HG02759 (cell line): ENCODE measurements around the gene YAP1.

Experiments used
- ATAC-seq: cut with Tn5 transposase; IDR thresholded peaks from one replicate; pipeline ENCODE4 v1.9.1; 2021; ENCODE audit warnings: mild to moderate bottlenecking, moderate library complexity; ENCODE audit not compliant: unreplicated experiment

The YAP1 gene

GRCh38 chr11:102116453-102117205, 6.4 kb downstream of the YAP1 start:
- ATAC-seq: no peak

GRCh38 chr11:102117472-102118113, 7.3 kb downstream of the YAP1 start:
- ATAC-seq: no peak

GRCh38 chr11:102118937-102119336, 8.7 kb downstream of the YAP1 start:
- no peak for ATAC-seq

GRCh38 chr11:102119997-102120396, 9.8 kb downstream of the YAP1 start:
- no peak for ATAC-seq

- ATAC-seq: no peak
These were observed 10.3 kb downstream of the YAP1 start for GRCh38 chr11:102120437-102120973.

- ATAC-seq: no peak
These were observed 11.1 kb downstream of the YAP1 start for GRCh38 chr11:102121329-102121728.

GRCh38 chr11:102134597-102134996, 24.4 kb downstream of the YAP1 start:
- ATAC-seq: no peak

- no peak for ATAC-seq
These were observed 25.0 kb downstream of the YAP1 start for GRCh38 chr11:102135256-102135655.

- no peak for ATAC-seq
These were observed 28.0 kb downstream of the YAP1 start for GRCh38 chr11:102138223-102138622.

GRCh38 chr11:102138670-102139069, 28.4 kb downstream of the YAP1 start:
- no peak for ATAC-seq

- ATAC-seq: no peak
These were observed 28.8 kb downstream of the YAP1 start for GRCh38 chr11:102139081-102139498.

- ATAC-seq: no peak
These were observed 32.1 kb downstream of the YAP1 start for GRCh38 chr11:102142333-102142732.

- ATAC-seq: no peak
These were observed 33.6 kb downstream of the YAP1 start for GRCh38 chr11:102143867-102144266.

- ATAC-seq: no peak
These were observed 34.4 kb downstream of the YAP1 start for GRCh38 chr11:102144357-102145355.

- no peak for ATAC-seq
These were observed 36.8 kb downstream of the YAP1 start for GRCh38 chr11:102147015-102147414.

GRCh38 chr11:102147632-102148031, 37.4 kb downstream of the YAP1 start:
- no peak for ATAC-seq

GRCh38 chr11:102148059-102148458, 37.8 kb downstream of the YAP1 start:
- no peak for ATAC-seq

GRCh38 chr11:102151784-102152525, 41.7 kb downstream of the YAP1 start:
- no peak for ATAC-seq

GRCh38 chr11:102153082-102153481, 42.8 kb downstream of the YAP1 start:
- ATAC-seq: no peak

GRCh38 chr11:102154806-102155205, 44.6 kb downstream of the YAP1 start:
- no peak for ATAC-seq
